K562 (cell line): Measurements from ENCODE around the gene GMPR. TPM values are rescaled to one million over a fixed set of nuclear protein-coding genes. Genes with fewer than 3 reads are reported as not detected.

ENCODE experiments used
- ATF6 ChIP-seq: sonication (generic); formaldehyde crosslinking; IDR thresholded peaks from 2 replicates; pipeline ENCODE4 v1.4.0; 2020; ENCODE audit warnings: mild to moderate bottlenecking, missing genetic modification reagents
- FIP1L1 ChIP-seq: fragments of 200-400 bp; formaldehyde crosslinking; IDR thresholded peaks from 2 replicates; pipeline ENCODE4 v1.6.1; 2018; ENCODE audit warnings: mild to moderate bottlenecking, low read depth, low read length; ENCODE audit not compliant: poor library complexity, severe bottlenecking
- GATA2 ChIP-seq: sonication (generic); formaldehyde crosslinking; IDR thresholded peaks from 2 replicates; pipeline ENCODE4 v1.4.0; 2020; ENCODE audit warnings: mild to moderate bottlenecking, missing genetic modification reagents
- HDAC6 ChIP-seq: IDR thresholded peaks from 2 replicates; pipeline ENCODE4 v1.6.1; 2012; ENCODE audit warnings: low read depth, mild to moderate bottlenecking, control low read depth, inconsistent platforms, low read length, moderate library complexity
- KAT7 ChIP-seq: sonication (generic); formaldehyde crosslinking; IDR thresholded peaks from 2 replicates; pipeline ENCODE4 v1.8.0; 2022; ENCODE audit warnings: missing genetic modification reagents, mild to moderate bottlenecking, borderline replicate concordance
- PHF8 ChIP-seq: fragments of 200-600 bp; sonication (generic); IDR thresholded peaks from 2 replicates; pipeline ENCODE4 v1.6.1; 2012; ENCODE audit warnings: mixed run types, mild to moderate bottlenecking, inconsistent platforms, low read length, moderate library complexity, borderline replicate concordance
- TEAD4 ChIP-seq, 2 experiments: sonication (generic) in 1 of 2; formaldehyde crosslinking in 1 of 2; IDR thresholded peaks; 2 replicates each; pipeline versions ENCODE4 v1.6.1 to v1.8.0; 2012 to 2022; ENCODE audit warnings: borderline replicate concordance in 1 of 2, inconsistent platforms in 1 of 2, low read length in 1 of 2, mild to moderate bottlenecking in 1 of 2, missing genetic modification reagents in 1 of 2
- USF2 ChIP-seq: sonication (generic); formaldehyde crosslinking; IDR thresholded peaks from 2 replicates; pipeline ENCODE4 v1.5.0; 2020; ENCODE audit warnings: missing genetic modification reagents
- ZNF764 ChIP-seq: fragments of 250-450 bp; sonication (Bioruptor Pico); IDR thresholded peaks from 2 replicates; pipeline ENCODE4 v1.4.0; 2020; ENCODE audit warnings: low read depth, mild to moderate bottlenecking, moderate library complexity
- polyA plus RNA-seq, 8 experiments: library from polyadenylated mRNA; depleted of rRNA in 4 of 8; stranded (reverse) in 5 of 8; unstranded in 3 of 8; fragments of >200 nt; fragmentation: Nextera tagmentation in 2 of 8; fragmentation: Illumina TruSeq in 1 of 8; extraction: Ambion mirVana in 2 of 8; extraction: Trizol in 1 of 8; gene quantifications; 2 replicates each; pipeline versions ENCODE4 v1.2.1 to v1.2.3, GENCODE V29; 2011 to 2014; ENCODE audit warnings: inconsistent platforms in 1 of 8, missing spikeins in 1 of 8
- total RNA-seq, 7 experiments: library from RNA; depleted of rRNA in 6 of 7; stranded (reverse); fragments of >200 nt in 6 of 7; fragmentation: Illumina TruSeq in 2 of 7; extraction: Trizol in 2 of 7; gene quantifications; 2 replicates each; pipeline versions ENCODE4 v1.2.1 to v1.2.3, GENCODE V29; 2011 to 2021; ENCODE audit warnings: low replicate concordance in 1 of 7
- TF ChIP-seq, protein P1 (sequence below): fragments of 250-450 bp; sonication (Bioruptor Pico); IDR thresholded peaks from 2 replicates; pipeline ENCODE4 v1.8.0; 2022; ENCODE audit warnings: inconsistent platforms, mild to moderate bottlenecking, moderate library complexity, borderline replicate concordance
- TF ChIP-seq, protein P2 (sequence below): fragments of 450-650 bp; IDR thresholded peaks from 2 replicates; pipeline ENCODE4 v1.6.1; 2016

The GMPR gene
- total and polyA plus RNA-seq, 9 of the 15 experiments (the other 6 are each of a cell fraction or from before 2014, with no cell fraction given), result 34.6 to 83.7 (median 49.8) TPM

DNA sequence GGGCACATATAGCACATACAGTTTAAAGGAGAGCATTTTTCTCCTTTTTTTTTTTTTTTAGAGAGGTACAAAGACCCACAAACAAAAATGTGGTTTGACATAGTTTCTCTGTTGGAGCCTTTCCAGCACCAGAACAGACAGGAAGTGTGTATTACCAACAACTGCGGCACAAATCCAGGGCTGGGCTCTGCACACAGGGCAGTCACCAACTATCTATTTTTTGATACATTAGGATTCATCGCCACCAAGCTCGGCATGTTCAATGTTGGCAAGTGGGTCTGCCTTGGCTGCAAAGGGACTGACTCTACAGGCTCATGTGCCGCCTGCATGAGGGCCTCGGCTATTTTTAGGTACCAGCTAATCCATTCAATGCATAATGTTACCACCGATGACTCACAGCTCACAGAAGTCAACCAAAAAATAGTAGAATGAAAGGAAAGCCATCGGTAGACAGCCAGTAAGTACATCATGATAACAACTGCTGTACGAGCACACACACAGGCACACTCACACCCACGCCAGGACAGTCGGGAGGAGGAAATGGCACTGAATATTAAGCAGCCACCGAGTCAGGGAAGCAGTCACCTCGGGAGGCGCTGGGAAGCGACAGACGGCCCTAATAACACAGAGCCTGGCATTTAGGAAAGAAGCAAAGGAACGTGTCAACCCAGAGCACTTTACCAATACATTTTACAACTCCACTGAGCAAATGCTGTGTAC lies 81.6 kb downstream of the GMPR start (continued):
- TF ChIP-seq, protein P1, sequence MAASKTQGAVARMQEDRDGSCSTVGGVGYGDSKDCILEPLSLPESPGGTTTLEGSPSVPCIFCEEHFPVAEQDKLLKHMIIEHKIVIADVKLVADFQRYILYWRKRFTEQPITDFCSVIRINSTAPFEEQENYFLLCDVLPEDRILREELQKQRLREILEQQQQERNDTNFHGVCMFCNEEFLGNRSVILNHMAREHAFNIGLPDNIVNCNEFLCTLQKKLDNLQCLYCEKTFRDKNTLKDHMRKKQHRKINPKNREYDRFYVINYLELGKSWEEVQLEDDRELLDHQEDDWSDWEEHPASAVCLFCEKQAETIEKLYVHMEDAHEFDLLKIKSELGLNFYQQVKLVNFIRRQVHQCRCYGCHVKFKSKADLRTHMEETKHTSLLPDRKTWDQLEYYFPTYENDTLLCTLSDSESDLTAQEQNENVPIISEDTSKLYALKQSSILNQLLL (CRISPR knock-in tag), result no peak
- peak; percentile 75 for TF ChIP-seq TEAD4 (IDR thresholded peaks at IDR 0.05; ENCODE audit: low read length)
- TF ChIP-seq TEAD4 (CRISPR knock-in tag; IDR thresholded peaks at IDR 0.05; ENCODE audit: borderline replicate concordance), result no peak
- 0 out of 2 replicates have a peak, but pooled peaks have one; percentile 43 for TF ChIP-seq ZNF764 (CRISPR knock-in tag)
- peak; percentile 95 for TF ChIP-seq KAT7 (CRISPR knock-in tag)
- TF ChIP-seq PHF8, result peak; percentile 21; the same call in 1 of the 2 replicates
- TF ChIP-seq, protein P2, sequence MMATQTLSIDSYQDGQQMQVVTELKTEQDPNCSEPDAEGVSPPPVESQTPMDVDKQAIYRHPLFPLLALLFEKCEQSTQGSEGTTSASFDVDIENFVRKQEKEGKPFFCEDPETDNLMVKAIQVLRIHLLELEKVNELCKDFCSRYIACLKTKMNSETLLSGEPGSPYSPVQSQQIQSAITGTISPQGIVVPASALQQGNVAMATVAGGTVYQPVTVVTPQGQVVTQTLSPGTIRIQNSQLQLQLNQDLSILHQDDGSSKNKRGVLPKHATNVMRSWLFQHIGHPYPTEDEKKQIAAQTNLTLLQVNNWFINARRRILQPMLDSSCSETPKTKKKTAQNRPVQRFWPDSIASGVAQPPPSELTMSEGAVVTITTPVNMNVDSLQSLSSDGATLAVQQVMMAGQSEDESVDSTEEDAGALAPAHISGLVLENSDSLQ, result peak; percentile 65
- TF ChIP-seq FIP1L1, result no peak
- TF ChIP-seq HDAC6, result no peak
- no peak for TF ChIP-seq USF2 (CRISPR knock-in tag)
- TF ChIP-seq GATA2 (CRISPR knock-in tag), result no peak
- peak; percentile 53; the same call in 1 of the 2 replicates for TF ChIP-seq ATF6 (CRISPR knock-in tag)
